ENCODE measurements around the gene R3HDM4. TPM values are rescaled to one million over a fixed set of nuclear protein-coding genes. Genes with fewer than 3 reads are reported as not detected.
A peak's percentile ranks its signal among the peaks of the same experiment; 100 is the strongest.

R3HDM4 gene
- total and polyA plus RNA-seq, 9 of the 15 experiments (the other 6 are each of a cell fraction or from before 2014, with no cell fraction given): 3.2 to 154 (median 59.0) TPM

GRCh38 chr19:925087-925525 is 12.1 kb upstream of the R3HDM4 start (continued):
- TF ChIP-seq ZBTB1 (CRISPR knock-in tag; IDR thresholded peaks at IDR 0.05; ENCODE audit: borderline replicate concordance, low read depth): no peak
- TF ChIP-seq CREM (IDR thresholded peaks at IDR 0.05; ENCODE audit: low read depth): peak; percentile 48; the same call in 1 of the 2 replicates
- no peak for TF ChIP-seq CREB3 (tag; conservative IDR thresholded peaks at IDR 0.05; ENCODE audit: low read depth)
- TF ChIP-seq LCOR (CRISPR knock-in tag; IDR thresholded peaks at IDR 0.05): no peak
- TF ChIP-seq NCOA4 (IDR thresholded peaks at IDR 0.05; ENCODE audit: partially characterized antibody): no peak
- no peak for TF ChIP-seq KLF1 (tag; IDR thresholded peaks at IDR 0.05)
- no peak for TF ChIP-seq PPARD (CRISPR knock-in tag; IDR thresholded peaks at IDR 0.05)
- no peak for TF ChIP-seq ATF1 (CRISPR knock-in tag; IDR thresholded peaks at IDR 0.05)
- peak; percentile 81 for TF ChIP-seq ATF1 (tag; IDR thresholded peaks at IDR 0.05)
- TF ChIP-seq HOXB6 (CRISPR knock-in tag; IDR thresholded peaks at IDR 0.05; ENCODE audit: borderline replicate concordance): no peak
- TF ChIP-seq SIN3B (IDR thresholded peaks at IDR 0.05; ENCODE audit: low read depth): peak; percentile 42; the same call in 1 of the 2 replicates
- TF ChIP-seq POLR3G (IDR thresholded peaks at IDR 0.05; ENCODE audit: extremely low read depth, insufficient read length, insufficient replicate concordance): no peak
- peak; percentile 15; the same call in 1 of the 2 replicates for TF ChIP-seq TFAP4 (CRISPR knock-in tag; IDR thresholded peaks at IDR 0.05; ENCODE audit: borderline replicate concordance)
- TF ChIP-seq HDAC8 (tag; IDR thresholded peaks at IDR 0.05): 0 out of 2 replicates have a peak, but pooled peaks have one; percentile 50
- no peak for TF ChIP-seq ELF1 (tag; IDR thresholded peaks at IDR 0.05)
- no peak for TF ChIP-seq ZNF780A (CRISPR knock-in tag; IDR thresholded peaks at IDR 0.05)
- TF ChIP-seq ESRRB (CRISPR knock-in tag; IDR thresholded peaks at IDR 0.05; ENCODE audit: borderline replicate concordance): no peak
- TF ChIP-seq HMGN3 (IDR thresholded peaks at IDR 0.05; ENCODE audit: borderline replicate concordance, extremely low read depth, insufficient read length, low read depth, low read length): no peak
- TF ChIP-seq BRF1 (IDR thresholded peaks at IDR 0.05; ENCODE audit: borderline replicate concordance, extremely low read depth, insufficient read length): no peak
- TF ChIP-seq HDAC3 (IDR thresholded peaks at IDR 0.05; ENCODE audit: borderline replicate concordance, partially characterized antibody): no peak
- no peak for TF ChIP-seq ARID2 (IDR thresholded peaks at IDR 0.05)
- TF ChIP-seq ZNF76 (CRISPR knock-in tag; IDR thresholded peaks at IDR 0.05; ENCODE audit: borderline replicate concordance): peak; percentile 81; the same call in 1 of the 2 replicates
- TF ChIP-seq EGR1 (conservative IDR thresholded peaks at IDR 0.05): no peak
- TF ChIP-seq NKRF (IDR thresholded peaks at IDR 0.05; ENCODE audit: borderline replicate concordance): no peak; the same call in none of the 2 replicates
- TF ChIP-seq ZFX (CRISPR knock-in tag; IDR thresholded peaks at IDR 0.05): peak; percentile 58
- 0 out of 2 replicates have a peak, but pooled peaks have one; percentile 44 for TF ChIP-seq JUNB (CRISPR knock-in tag; conservative IDR thresholded peaks at IDR 0.05)
- no peak for TF ChIP-seq NFATC3 (IDR thresholded peaks at IDR 0.05)
- TF ChIP-seq PYGO2 (tag; IDR thresholded peaks at IDR 0.05): no peak

All from K562 (cell line).